Thyroid gland (tissue), 4 donors: ENCODE measurements around the gene SDC3. TPM values are rescaled to one million over a fixed set of nuclear protein-coding genes. Genes with fewer than 3 reads are reported as not detected.

Experiments
- DNase-seq, 2 donors: peaks; one replicate each; pipeline ENCODE4 v3.0.0-alpha.2; 2019
- H3K27ac ChIP-seq, 3 donors: fragments of 200-600 bp; sonication (generic); 1 replicate in 2 of 3; 2 replicates in 1 of 3; pipeline ENCODE4 v1.5.1; 2016 to 2019; ENCODE audit warnings: mild to moderate bottlenecking in 1 of 3, moderate library complexity in 1 of 3
- H3K27me3 ChIP-seq: fragments of 200-600 bp; sonication (generic); one replicate; pipeline ENCODE4 v1.5.1; 2019
- H3K36me3 ChIP-seq, 2 donors: fragments of 200-600 bp; sonication (generic); one replicate each; pipeline ENCODE4 v1.5.1; 2016 to 2019
- H3K4me1 ChIP-seq, 2 donors: fragments of 200-600 bp; sonication (generic); one replicate each; pipeline ENCODE4 v1.5.1; 2017 to 2019
- H3K4me3 ChIP-seq, 3 donors: fragments of 200-600 bp; sonication (generic); replicated peaks in 1 of 3; 1 replicate in 2 of 3; 2 replicates in 1 of 3; pipeline ENCODE4 v1.5.1; 2016; ENCODE audit warnings: mild to moderate bottlenecking in 1 of 3
- H3K9me3 ChIP-seq: fragments of 200-600 bp; sonication (generic); one replicate; pipeline ENCODE4 v1.5.1; 2017
- POLR2A ChIP-seq, 2 donors: fragments of 450-650 bp; IDR thresholded peaks; one replicate each; pipeline ENCODE4 v1.6.1; 2017; ENCODE audit warnings: antibody characterized with exemption in 2 of 2, mild to moderate bottlenecking in 2 of 2, moderate library complexity in 1 of 2
- WGBS, 2 donors: methylation state at CpG; one replicate each; pipeline ENCODE4 v1.1.5; 2017; 5-methylcytosine and 5-hydroxymethylcytosine counted together
- intact Hi-C: fragments of 100-400 bp; cut with DNase I; formaldehyde crosslinking; loops from one replicate; pipeline ENCODE4 v1.15.1; 2023
- total RNA-seq, 4 donors: library from RNA; depleted of rRNA; stranded (reverse); fragments of >200 nt; gene quantifications; one replicate each; pipeline ENCODE4 v1.2.3, GENCODE V29; 2016
- TF ChIP-seq, protein P1 (sequence below), 6 experiments: fragments of 200-600 bp in 3 of 6; fragments of 450-650 bp in 3 of 6; sonication (generic) in 3 of 6; IDR thresholded peaks; one replicate each; pipeline ENCODE4 v1.5.1; 2016 to 2019; ENCODE audit warnings: antibody characterized with exemption in 6 of 6, mild to moderate bottlenecking in 2 of 6, inconsistent platforms in 1 of 6, moderate library complexity in 1 of 6

SDC3 gene
- total RNA-seq, 4 donors from 2014 or later = 13.2 to 19.5 (median 15.9) TPM

DNA sequence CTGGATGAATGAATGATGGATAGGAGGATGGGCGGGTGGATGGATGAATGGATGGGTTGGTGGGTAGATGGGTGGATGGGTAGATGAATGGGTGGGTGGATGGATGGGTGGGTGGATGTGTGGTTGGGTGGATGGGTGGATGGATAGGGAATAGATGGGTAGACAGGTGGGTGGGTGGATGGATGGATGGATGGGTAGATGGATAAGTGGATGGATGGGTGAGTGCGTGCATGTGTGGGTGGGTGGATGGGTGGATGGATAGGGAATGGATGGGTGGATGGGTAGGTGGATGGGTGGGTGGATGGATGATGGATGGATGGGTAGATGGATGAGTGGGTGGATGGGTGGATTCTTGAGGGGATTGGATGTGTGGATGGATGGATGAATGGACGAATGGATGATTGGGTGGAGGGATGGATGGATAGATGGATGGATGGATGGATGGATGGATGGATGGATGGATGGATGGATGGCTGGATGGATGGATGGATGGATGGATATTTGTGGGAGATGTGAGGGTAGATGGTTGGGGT lies 68.7 kb downstream of the SDC3 start:
- Histone ChIP-seq H3K4me1 (peaks cover 0 to 6% of the 10 kb centered on the region in 2 donors), H3K27ac (no peak overlapping the region), H3K9me3 (no peaks in the 10 kb centered on the region), H3K4me3 (no peak overlapping the region), H3K36me3 (no peaks in the 10 kb centered on the region), H3K27me3 (no peaks in the 10 kb centered on the region)
- intact Hi-C loops = no loop called here
- no peak for DNase-seq
- 94 to 97% methylated on average over 3 of the region's 3 CpGs for WGBS, 2 donors
- TF ChIP-seq, protein P1, sequence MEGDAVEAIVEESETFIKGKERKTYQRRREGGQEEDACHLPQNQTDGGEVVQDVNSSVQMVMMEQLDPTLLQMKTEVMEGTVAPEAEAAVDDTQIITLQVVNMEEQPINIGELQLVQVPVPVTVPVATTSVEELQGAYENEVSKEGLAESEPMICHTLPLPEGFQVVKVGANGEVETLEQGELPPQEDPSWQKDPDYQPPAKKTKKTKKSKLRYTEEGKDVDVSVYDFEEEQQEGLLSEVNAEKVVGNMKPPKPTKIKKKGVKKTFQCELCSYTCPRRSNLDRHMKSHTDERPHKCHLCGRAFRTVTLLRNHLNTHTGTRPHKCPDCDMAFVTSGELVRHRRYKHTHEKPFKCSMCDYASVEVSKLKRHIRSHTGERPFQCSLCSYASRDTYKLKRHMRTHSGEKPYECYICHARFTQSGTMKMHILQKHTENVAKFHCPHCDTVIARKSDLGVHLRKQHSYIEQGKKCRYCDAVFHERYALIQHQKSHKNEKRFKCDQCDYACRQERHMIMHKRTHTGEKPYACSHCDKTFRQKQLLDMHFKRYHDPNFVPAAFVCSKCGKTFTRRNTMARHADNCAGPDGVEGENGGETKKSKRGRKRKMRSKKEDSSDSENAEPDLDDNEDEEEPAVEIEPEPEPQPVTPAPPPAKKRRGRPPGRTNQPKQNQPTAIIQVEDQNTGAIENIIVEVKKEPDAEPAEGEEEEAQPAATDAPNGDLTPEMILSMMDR (IDR thresholded peaks at IDR 0.05) = no peak
- TF ChIP-seq POLR2A (IDR thresholded peaks at IDR 0.05) = no peak

DNA sequence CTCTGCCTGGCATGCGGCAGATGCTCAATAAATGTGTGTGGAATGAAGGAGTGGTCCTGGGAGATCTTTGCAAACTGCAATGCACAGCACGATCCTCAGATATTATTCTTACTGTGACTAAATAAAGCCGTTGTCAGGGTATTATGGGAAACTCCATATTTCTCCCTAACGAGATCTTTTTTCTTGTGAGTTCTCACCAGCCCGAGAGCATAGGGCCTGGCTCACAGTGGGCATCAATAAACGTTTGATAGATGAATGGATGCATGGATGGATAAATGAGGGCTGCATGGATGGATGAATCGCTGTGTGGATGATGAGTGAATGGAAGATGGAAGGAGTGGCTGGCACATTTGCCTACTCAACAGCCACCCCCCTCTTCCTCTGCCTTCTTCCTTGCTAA lies 69.6 kb downstream of the SDC3 start:
- no peaks in the 10 kb centered on the region for H3K36me3 ChIP-seq
- TF ChIP-seq, protein P1 (IDR thresholded peaks at IDR 0.05) = no peak
- no peak for TF ChIP-seq POLR2A (IDR thresholded peaks at IDR 0.05)
- 87 to 88% methylated on average over 7 of the region's 7 CpGs for WGBS, 2 donors
- peaks cover 0 to 6% of the 10 kb centered on the region in 2 donors for H3K4me1 ChIP-seq
- no peak overlapping the region for H3K4me3 ChIP-seq
- DNase-seq = no peak
- no peaks in the 10 kb centered on the region for H3K9me3 ChIP-seq
- no peak overlapping the region for H3K27ac ChIP-seq
- no peaks in the 10 kb centered on the region for H3K27me3 ChIP-seq
- intact Hi-C loops = no loop called here

DNA sequence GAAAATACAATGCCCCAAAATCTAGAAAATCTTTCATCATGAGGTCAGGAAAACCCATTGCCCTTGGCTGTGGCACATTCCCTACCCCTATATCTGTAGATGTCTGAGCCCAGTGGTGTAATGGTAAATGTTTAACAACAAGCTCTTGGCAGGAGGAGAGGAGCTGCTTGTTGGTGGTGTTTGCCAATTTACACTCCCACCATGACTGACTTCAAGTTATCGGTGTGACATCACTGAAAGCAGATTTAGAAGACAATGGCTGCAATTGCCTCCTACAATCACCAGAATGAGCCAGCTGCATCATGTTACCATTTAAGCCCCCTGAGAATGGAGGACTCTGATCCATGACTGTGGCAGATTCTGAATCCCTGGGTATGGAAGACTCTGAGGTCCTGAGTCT lies 70.9 kb downstream of the SDC3 start:
- intact Hi-C loops = no loop called here
- 68 to 80% methylated on average over 1 of the region's 1 CpG for WGBS, 2 donors

DNA sequence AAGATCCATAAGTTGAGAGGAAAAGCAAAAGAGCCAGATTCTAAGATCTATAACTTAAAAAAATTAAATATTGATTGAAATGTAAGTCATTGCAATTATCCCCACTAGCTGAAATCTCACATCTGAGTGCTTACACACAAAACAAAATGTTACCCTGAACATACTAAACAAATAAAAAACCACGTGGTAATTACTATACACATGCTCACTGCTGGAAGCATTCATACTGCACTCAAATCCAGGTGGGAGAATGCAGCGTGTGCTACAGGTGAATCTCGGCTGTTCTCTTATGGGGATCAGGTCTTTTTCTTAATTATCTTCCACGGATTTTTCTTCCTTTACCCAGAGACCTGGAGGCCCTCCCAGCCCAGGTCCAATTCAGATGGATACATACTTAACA lies 74.3 kb downstream of the SDC3 start:
- Histone ChIP-seq H3K9me3 (no peaks in the 10 kb centered on the region), H3K4me3 (no peak overlapping the region), H3K4me1 (no peaks in the 10 kb centered on the region), H3K27me3 (no peaks in the 10 kb centered on the region), H3K36me3 (no peaks in the 10 kb centered on the region), H3K27ac (no peak overlapping the region)
- TF ChIP-seq POLR2A (IDR thresholded peaks at IDR 0.05) = no peak
- TF ChIP-seq, protein P1 (IDR thresholded peaks at IDR 0.05) = no peak
- WGBS, 2 donors = 54 to 58% methylated on average over 4 of the region's 4 CpGs
- no peak for DNase-seq
- intact Hi-C loops = no loop called here

More for the DNA sequence above, 70.9 kb downstream of the SDC3 start:
- Histone ChIP-seq H3K27me3 (no peaks in the 10 kb centered on the region), H3K9me3 (no peaks in the 10 kb centered on the region), H3K36me3 (no peaks in the 10 kb centered on the region), H3K27ac (no peak overlapping the region), H3K4me3 (no peak overlapping the region), H3K4me1 (peaks cover 0 to 6% of the 10 kb centered on the region in 2 donors)
- no peak for DNase-seq
- no peak for TF ChIP-seq POLR2A (IDR thresholded peaks at IDR 0.05)
- TF ChIP-seq, protein P1 (IDR thresholded peaks at IDR 0.05) = no peak

DNA sequence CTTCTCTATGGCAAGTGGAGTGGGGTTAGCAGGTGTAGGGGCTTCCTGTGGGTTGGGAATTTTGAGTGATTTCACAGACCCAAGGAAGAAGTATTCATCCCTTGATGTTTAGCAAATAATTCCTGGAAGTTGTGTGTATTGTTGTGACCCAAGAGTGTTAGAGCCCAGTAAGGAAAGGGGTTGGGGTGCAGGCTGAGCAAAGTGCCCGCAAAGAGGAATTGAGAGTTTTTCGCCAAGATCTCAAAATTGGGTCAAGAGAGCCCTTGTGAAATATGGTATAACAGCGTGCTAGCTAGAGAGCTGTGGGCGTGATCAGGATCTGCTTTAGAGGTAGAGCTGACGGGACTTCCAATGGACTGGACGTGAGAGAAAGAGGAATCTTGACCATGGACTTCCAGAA lies 78.0 kb downstream of the SDC3 start:
- TF ChIP-seq, protein P1 (IDR thresholded peaks at IDR 0.05) = no peak
- no peak for TF ChIP-seq POLR2A (IDR thresholded peaks at IDR 0.05)
- Histone ChIP-seq H3K36me3 (no peaks in the 10 kb centered on the region), H3K27me3 (no peaks in the 10 kb centered on the region), H3K9me3 (no peaks in the 10 kb centered on the region), H3K4me1 (no peaks in the 10 kb centered on the region), H3K27ac (no peak overlapping the region), H3K4me3 (no peak overlapping the region)
- intact Hi-C loops = no loop called here
- 71 to 75% methylated on average over 6 of the region's 6 CpGs for WGBS, 2 donors
- DNase-seq = no peak
